ENCODE data around the gene OARD1.

GRCh38 chr6:41053041-41053440, 19.1 kb downstream of the OARD1 start, which contains the start of gene APOBEC2:
- no peak for TF ChIP-seq CTCF (IDR thresholded peaks at IDR 0.05; ENCODE audit: control extremely low read depth in 1 of 3, insufficient read depth in 1 of 3, low read depth in 1 of 3, low read length in 3 of 3)
- no peak for TF ChIP-seq EZH2 (IDR thresholded peaks at IDR 0.05; ENCODE audit: low read depth, low read length, severe bottlenecking)
- no peak for TF ChIP-seq BRCA1 (IDR thresholded peaks at IDR 0.05; ENCODE audit: low read depth, low read length)
- no peak for TF ChIP-seq SP4 (IDR thresholded peaks at IDR 0.05; ENCODE audit: low read length)
- TF ChIP-seq SRF (IDR thresholded peaks at IDR 0.05; ENCODE audit: low read depth, low read length): no peak
- TF ChIP-seq POLR2A (IDR thresholded peaks at IDR 0.05; ENCODE audit: control extremely low read depth in 1 of 2, low read depth in 2 of 2, low read length in 2 of 2): no peak
- no peak for TF ChIP-seq POLR2AphosphoS5 (IDR thresholded peaks at IDR 0.05; ENCODE audit: low read depth, low read length)
- no peak for TF ChIP-seq TBP (IDR thresholded peaks at IDR 0.05; ENCODE audit: low read depth, low read length)
- no peak for TF ChIP-seq TCF12 (IDR thresholded peaks at IDR 0.05; ENCODE audit: low read depth, low read length)
- no peak for TF ChIP-seq JUND (IDR thresholded peaks at IDR 0.05; ENCODE audit: low read length)
- TF ChIP-seq USF2 (IDR thresholded peaks at IDR 0.05; ENCODE audit: low read length): no peak
- no peak for TF ChIP-seq TAF1 (IDR thresholded peaks at IDR 0.05; ENCODE audit: low read depth, low read length)
- TF ChIP-seq TEAD4 (IDR thresholded peaks at IDR 0.05; ENCODE audit: low read depth, low read length): no peak
